KOPT-K1 (cell line): ENCODE results near the gene UST.

Source experiments
- H3K27ac ChIP-seq: fragments of 200-600 bp; sonication (generic); 2 replicates; pipeline ENCODE4 v1.5.1; 2016; ENCODE audit warnings: antibody characterized with exemption, mild to moderate bottlenecking, low read depth, low read length; ENCODE audit not compliant: poor library complexity, severe bottlenecking
- H3K36me3 ChIP-seq: fragments of 200-600 bp; sonication (generic); 2 replicates; pipeline ENCODE4 v1.5.1; 2017; ENCODE audit warnings: antibody characterized with exemption, mild to moderate bottlenecking, low read length, moderate library complexity; ENCODE audit not compliant: insufficient read depth
- H3K9me3 ChIP-seq: fragments of 200-600 bp; sonication (generic); 2 replicates; pipeline ENCODE4 v1.5.1; 2017; ENCODE audit warnings: antibody characterized with exemption, low read length, mild to moderate bottlenecking; ENCODE audit not compliant: insufficient read depth, poor library complexity, severe bottlenecking

UST gene, protein sequence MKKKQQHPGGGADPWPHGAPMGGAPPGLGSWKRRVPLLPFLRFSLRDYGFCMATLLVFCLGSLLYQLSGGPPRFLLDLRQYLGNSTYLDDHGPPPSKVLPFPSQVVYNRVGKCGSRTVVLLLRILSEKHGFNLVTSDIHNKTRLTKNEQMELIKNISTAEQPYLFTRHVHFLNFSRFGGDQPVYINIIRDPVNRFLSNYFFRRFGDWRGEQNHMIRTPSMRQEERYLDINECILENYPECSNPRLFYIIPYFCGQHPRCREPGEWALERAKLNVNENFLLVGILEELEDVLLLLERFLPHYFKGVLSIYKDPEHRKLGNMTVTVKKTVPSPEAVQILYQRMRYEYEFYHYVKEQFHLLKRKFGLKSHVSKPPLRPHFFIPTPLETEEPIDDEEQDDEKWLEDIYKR

GRCh38 chr6:148746363-148747144, at the start of gene UST:
UST (plus strand) TSS chr6:148747030; CDS start chr6:148747431, 401 bp downstream.
- Histone ChIP-seq H3K9me3 (peaks cover 4% of the 10 kb centered on the region), H3K36me3 (no peaks in the 10 kb centered on the region), H3K27ac (no peak within 1 kb of the TSS)

DNA sequence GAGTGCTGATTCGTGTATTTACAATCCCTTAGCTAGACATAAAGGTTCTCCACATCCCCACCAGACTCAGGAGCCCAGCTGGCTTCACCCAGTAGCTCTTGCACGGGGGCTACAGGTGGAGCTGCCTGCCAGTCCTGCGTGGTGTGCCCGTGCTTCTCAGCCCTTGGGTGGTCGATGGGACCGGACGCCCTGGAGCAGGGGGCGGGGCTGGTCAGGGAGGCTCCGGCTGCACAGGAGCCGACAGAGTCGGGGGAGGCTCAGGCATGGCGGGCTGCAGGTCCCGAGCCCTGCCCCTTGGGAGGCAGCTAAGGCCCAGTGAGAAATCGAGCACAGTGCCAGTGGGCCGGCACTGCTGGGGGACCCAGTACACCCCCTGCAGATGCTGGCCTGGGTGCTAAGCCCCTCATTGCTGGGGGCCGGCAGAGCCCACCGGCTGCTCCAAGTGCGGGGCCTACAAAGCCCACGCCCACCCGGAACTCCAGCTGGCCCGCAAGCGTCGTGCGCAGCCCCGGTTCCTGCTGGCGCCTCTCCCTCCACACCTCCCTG, 48.9 kb upstream of the UST start:
- H3K9me3 ChIP-seq = no peaks in the 10 kb centered on the region
- H3K36me3 ChIP-seq = no peaks in the 10 kb centered on the region
- no peak overlapping the region for H3K27ac ChIP-seq

DNA sequence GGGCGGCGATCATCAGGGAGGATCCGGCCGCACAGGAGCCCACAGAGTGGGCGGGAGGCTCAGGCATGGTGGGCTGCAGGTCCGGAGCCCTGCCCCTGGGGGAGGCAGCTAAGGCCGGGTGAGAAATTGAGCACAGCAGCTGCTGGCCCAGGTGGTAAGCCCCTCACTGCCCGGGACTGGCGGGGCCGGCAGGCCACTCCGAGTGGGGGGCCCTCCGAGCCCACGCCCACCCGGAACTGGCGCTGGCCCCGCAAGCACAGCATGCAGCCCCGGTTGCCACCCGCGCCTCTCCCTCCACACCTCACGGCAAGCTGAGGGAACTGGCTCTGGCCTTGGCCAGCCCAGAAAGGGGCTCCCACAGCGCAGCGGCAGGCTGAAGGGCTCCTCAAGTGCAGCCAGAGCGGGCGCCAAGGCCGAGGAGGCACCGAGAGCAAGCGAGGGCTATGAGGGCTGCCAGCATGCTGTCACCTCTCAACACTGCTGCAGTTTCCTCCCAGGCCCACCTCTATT, 48.1 kb upstream of the UST start:
- H3K9me3 ChIP-seq = no peaks in the 10 kb centered on the region
- H3K27ac ChIP-seq = no peak overlapping the region
- no peaks in the 10 kb centered on the region for H3K36me3 ChIP-seq

- Histone ChIP-seq H3K36me3 (no peaks in the 10 kb centered on the region), H3K9me3 (no peaks in the 10 kb centered on the region), H3K27ac (peak overlapping the region; percentile 58)
Observed at GRCh38 chr6:148700047-148700715, 46.6 kb upstream of the UST start.

- H3K27ac ChIP-seq = peak overlapping the region; percentile 58
- H3K9me3 ChIP-seq = no peaks in the 10 kb centered on the region
- no peaks in the 10 kb centered on the region for H3K36me3 ChIP-seq
Observed at GRCh38 chr6:148700741-148701311, 46.0 kb upstream of the UST start.

GRCh38 chr6:148701375-148701774, 45.5 kb upstream of the UST start:
- Histone ChIP-seq H3K27ac (peak overlapping the region; percentile 58), H3K36me3 (no peaks in the 10 kb centered on the region), H3K9me3 (no peaks in the 10 kb centered on the region)

GRCh38 chr6:148703900-148704299, 42.9 kb upstream of the UST start:
- Histone ChIP-seq H3K36me3 (no peaks in the 10 kb centered on the region), H3K9me3 (no peaks in the 10 kb centered on the region), H3K27ac (no peak overlapping the region)

DNA sequence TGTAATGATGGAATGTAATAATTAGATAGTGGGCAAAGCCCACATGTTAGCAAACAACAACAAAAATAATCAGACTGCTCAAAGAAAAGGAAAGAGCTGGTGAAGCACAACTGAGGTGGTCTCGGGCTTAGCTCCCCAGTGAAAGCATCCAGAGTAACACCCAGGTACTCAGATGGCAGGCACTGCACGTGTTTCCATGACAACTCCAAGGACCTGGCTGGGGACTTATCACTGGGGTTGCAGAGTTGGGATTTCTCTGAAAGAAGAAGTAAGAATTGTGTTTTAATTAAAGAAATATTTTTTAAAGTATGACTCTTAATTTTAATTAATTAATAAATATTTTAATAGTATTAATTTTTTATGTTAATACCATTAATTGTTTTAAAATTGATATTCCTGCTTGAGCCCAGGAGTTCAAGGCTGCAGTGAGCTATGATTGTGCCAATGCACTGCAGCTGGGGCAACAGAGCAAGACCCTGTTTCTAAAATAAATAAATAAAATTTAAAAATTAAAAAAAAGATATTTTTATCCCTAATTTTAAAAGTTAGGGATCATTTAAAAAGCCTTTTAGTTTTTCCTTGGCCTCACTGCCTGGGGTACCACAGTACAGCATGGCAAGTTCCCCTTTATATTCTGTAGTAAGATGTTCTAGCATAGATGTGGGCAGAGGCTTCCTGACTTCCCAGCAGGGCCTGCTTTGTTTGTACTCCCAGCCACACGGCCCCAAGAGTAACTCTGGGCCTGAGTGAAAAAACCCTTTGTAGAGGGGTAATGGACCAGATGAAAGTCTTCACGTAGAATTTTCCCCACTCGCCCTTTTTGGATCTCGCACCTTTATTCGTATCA, 42.2 kb upstream of the UST start:
- H3K36me3 ChIP-seq = no peaks in the 10 kb centered on the region
- no peak overlapping the region for H3K27ac ChIP-seq
- H3K9me3 ChIP-seq = no peaks in the 10 kb centered on the region

- no peak overlapping the region for H3K27ac ChIP-seq
- H3K36me3 ChIP-seq = no peaks in the 10 kb centered on the region
- peaks cover under 1% of the 10 kb centered on the region for H3K9me3 ChIP-seq
Observed at GRCh38 chr6:148708707-148709106, 38.1 kb upstream of the UST start.

DNA sequence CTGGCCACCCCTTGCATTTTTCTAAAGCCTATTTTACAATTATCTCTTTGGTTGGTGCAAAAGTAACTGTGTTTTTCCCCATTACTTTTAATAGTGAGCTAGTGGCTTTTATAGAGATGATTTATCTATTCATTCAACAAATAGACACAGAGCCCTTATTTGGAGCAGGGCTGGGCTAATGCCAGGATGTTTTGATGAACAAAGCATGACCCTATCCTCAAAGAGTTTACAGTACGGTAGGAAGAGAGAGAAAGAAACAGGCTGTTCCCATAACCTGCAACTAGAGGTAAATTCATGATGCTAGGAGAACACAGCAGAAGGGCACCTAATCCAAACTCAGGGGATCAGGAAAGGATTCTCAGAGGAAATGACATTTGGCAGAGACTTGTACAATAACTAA, 37.3 kb upstream of the UST start:
- Histone ChIP-seq H3K36me3 (no peaks in the 10 kb centered on the region), H3K9me3 (peaks cover 6% of the 10 kb centered on the region), H3K27ac (no peak overlapping the region)

DNA sequence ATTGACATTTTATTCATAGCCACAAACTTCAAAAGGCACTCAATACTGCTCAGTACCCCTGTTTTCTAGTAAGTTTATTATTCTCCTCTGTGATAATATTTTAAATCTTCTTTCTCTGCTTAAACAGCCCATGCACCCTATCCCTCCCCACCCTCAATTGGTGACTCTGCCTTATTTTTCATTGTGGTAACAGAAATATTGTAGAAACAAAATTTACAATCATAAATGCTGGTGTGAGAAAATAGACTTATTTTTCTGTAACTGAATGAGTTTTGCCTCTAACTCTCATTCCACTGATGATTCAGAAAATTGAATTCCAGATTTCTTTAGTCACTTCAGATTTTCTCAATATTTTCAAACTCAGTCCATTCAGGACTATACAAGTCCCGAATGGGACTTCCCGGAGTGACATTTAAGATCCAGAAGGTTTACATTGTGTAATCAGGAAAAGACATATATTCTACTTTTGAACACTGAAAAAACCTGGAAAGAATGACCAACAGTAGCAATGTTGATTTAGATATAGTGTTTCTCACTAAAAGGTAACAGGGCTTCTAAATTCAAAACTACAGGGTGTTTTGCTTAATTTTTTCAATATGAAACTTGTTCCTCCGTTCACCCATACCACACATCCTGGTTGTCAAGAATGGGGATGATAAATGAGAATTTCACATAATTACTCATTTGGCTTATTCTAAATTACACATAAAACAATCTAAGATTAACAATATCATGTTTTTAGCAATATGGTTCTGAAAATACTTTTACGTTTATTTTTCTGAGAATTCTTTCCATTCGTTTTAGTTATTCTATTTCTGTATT, 34.8 kb upstream of the UST start:
- Histone ChIP-seq H3K36me3 (no peaks in the 10 kb centered on the region), H3K9me3 (peaks cover 6% of the 10 kb centered on the region), H3K27ac (no peak overlapping the region)

DNA sequence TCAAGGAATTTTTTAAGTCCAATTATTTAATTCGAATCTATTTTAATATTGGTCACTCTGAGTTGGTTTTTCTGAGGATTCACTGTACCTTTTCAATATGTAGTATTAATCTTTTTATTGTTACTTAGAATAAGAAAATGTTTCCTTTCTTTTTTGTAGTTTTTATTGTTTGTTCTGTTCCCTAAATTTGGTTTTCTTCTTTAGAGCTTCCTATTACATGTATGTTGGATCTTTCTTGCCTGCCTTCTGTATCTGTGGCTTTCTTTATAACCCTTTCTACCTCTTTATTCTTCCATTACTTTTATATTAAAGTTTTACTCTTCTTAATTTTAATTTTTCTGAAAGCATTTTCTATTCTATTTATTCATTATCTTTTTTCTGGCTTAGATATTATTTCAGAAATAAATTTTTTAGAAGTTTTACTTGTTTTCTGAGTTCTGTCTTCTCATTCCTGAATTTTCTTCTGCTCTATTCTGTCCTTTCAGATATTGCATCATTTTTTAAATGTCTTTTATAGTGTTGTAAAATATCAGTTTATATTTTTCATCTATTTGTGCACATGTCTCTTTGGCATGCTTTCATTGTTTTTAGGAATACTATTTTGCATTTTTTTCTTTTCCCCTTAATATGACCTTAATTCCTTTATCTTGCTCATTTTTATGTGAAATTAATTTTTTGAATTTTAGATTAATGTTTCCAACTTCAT, 33.6 kb upstream of the UST start:
- Histone ChIP-seq H3K9me3 (peaks cover 6% of the 10 kb centered on the region), H3K36me3 (no peaks in the 10 kb centered on the region), H3K27ac (no peak overlapping the region)

DNA sequence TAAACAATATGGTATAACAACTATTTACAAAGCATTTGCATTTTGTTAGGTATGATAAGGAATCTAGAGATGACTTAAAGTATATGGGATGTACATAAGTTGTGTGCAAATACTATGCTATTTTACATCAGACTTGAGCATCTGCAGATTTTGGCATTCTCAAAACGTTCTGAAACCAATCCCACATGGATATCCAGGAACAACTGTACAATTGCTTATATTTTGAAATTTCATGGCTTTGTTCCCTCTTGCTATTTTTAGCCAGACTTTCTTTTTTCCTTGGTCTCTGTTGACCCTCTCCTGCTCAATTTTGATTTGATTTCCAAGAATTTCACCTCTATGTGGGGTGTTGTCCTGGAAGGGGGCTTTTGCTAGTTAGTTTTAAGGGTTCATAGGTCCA, 32.9 kb upstream of the UST start:
- no peaks in the 10 kb centered on the region for H3K36me3 ChIP-seq
- H3K9me3 ChIP-seq = peaks cover 6% of the 10 kb centered on the region
- H3K27ac ChIP-seq = no peak overlapping the region
